Body of pancreas (tissue), 4 donors: Measurements from ENCODE around the gene CAMTA1.

Experiments used
- POLR2A ChIP-seq, 3 donors: fragments of 450-650 bp; IDR thresholded peaks; one replicate each; pipeline ENCODE4 v1.6.1; 2016; ENCODE audit warnings: antibody characterized with exemption in 3 of 3, mild to moderate bottlenecking in 2 of 3
- TF ChIP-seq, protein P1 (sequence below), 7 experiments: fragments of 450-650 bp in 4 of 7; fragments of 200-600 bp in 3 of 7; sonication (generic) in 3 of 7; IDR thresholded peaks; one replicate each; pipeline ENCODE4 v1.5.1; 2016 to 2019; ENCODE audit warnings: antibody characterized with exemption in 7 of 7

DNA sequence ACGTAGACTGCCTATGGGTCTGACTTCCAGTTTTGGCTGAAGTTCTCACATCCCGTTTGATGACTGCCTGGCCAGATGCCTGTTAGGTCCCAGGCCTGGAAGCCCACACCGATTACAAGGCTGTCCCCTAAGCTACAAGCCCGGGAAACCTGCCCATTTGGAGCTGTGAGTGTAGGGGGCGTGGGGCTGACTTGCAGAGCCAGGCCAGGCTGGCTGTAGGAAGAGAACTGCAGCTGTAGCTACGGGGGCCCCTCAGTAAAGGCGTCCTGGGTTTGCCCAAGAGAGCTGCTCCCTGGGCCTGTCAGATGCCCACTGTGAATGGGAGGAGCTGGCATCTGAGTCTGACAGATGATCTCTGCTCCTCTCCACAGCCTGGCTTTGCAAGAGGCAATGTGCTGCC, 199.7 kb downstream of the CAMTA1 start:
- no peak for TF ChIP-seq POLR2A (IDR thresholded peaks at IDR 0.05)
- TF ChIP-seq, protein P1, sequence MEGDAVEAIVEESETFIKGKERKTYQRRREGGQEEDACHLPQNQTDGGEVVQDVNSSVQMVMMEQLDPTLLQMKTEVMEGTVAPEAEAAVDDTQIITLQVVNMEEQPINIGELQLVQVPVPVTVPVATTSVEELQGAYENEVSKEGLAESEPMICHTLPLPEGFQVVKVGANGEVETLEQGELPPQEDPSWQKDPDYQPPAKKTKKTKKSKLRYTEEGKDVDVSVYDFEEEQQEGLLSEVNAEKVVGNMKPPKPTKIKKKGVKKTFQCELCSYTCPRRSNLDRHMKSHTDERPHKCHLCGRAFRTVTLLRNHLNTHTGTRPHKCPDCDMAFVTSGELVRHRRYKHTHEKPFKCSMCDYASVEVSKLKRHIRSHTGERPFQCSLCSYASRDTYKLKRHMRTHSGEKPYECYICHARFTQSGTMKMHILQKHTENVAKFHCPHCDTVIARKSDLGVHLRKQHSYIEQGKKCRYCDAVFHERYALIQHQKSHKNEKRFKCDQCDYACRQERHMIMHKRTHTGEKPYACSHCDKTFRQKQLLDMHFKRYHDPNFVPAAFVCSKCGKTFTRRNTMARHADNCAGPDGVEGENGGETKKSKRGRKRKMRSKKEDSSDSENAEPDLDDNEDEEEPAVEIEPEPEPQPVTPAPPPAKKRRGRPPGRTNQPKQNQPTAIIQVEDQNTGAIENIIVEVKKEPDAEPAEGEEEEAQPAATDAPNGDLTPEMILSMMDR (IDR thresholded peaks at IDR 0.05) = no peak
